ENCODE results near the gene RASA4. TPM values are rescaled to one million over a fixed set of nuclear protein-coding genes. Genes with fewer than 3 reads are reported as not detected.
"Not testable (repeated sequence)": the region's sequence is repeated elsewhere in the genome, so short reads cannot be mapped to it uniquely, and the experiment has no call there.

RASA4 gene
- total RNA-seq, 1 experiment from 2014 or later, result 2.1 TPM

DNA sequence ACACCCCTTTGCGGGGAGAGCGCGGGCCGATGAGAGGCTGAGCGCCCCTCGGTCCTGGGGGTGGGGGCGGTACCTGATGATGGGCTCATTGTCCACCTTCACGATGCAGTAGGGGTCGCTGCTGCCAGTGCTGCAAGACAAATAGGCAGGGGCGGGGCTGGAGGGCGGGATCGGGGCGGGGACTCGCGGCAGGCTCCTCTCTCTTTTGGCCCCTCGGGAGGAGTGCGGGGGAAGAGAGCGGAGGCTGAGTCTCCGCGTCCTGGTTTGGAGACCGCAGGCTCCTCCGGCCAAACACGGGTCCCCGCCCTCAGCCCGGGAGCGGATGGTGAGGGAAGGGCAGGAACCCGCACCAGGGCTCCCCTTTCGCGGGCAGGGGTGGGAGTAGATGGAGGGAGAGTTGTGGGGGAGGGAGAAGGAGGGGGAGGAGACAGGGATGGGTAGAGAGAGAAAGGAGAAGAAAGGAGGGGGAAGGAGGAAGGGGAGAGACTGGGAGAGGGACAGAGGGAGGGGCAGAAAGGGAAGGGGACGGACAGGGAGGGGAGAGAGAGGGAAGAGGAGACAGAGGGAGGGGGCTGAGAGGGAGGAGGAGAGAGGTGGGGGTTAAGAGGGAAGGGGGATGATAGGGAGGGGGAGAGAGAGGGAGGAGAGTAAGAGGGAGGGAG lies 5.4 kb downstream of the RASA4 start:
- H3K36me3 Mint-ChIP-seq (ENCODE audit: insufficient read depth, unreplicated experiment); CTCF ChIA-PET; H3K27ac Mint-ChIP-seq (ENCODE audit: low read depth, unreplicated experiment); POLR2A ChIA-PET; intact Hi-C loops (cut with micrococcal nuclease); H3K27me3 Mint-ChIP-seq (ENCODE audit: insufficient read depth, unreplicated experiment); H3K4me3 Mint-ChIP-seq (ENCODE audit: unreplicated experiment); DNase-seq (ENCODE audit: unreplicated experiment); H3K9me3 Mint-ChIP-seq (ENCODE audit: unreplicated experiment); BruUV-seq (replicated peaks); H3K4me1 Mint-ChIP-seq (ENCODE audit: insufficient read depth, unreplicated experiment): not testable (repeated sequence)

DNA sequence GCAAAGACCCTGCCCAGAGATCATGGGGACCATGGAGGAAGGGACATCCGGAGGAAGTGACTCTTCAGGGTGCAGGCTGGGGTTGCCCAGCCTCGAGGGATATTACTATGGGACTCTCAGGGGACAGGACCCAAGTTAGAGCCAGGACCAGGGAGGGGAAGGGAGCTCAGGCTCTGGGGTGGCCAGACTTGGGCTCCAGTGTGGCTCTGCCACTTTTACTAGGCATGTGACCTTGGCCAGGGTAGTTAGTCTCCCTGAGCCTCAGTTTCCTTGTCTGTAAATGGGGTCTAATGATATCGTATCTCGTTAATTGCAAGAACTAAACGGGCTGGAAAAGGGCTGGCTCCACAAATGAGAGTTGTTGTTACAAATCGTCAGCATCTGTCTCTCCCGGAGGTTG lies 6.1 kb downstream of the RASA4 start:
- intact Hi-C loops (cut with micrococcal nuclease); CTCF ChIA-PET; DNase-seq (ENCODE audit: unreplicated experiment); H3K27ac Mint-ChIP-seq (ENCODE audit: low read depth, unreplicated experiment); H3K4me3 Mint-ChIP-seq (ENCODE audit: unreplicated experiment); H3K36me3 Mint-ChIP-seq (ENCODE audit: insufficient read depth, unreplicated experiment); POLR2A ChIA-PET; H3K4me1 Mint-ChIP-seq (ENCODE audit: insufficient read depth, unreplicated experiment); H3K27me3 Mint-ChIP-seq (ENCODE audit: insufficient read depth, unreplicated experiment); BruUV-seq (replicated peaks); H3K9me3 Mint-ChIP-seq (ENCODE audit: unreplicated experiment): not testable (repeated sequence)

DNA sequence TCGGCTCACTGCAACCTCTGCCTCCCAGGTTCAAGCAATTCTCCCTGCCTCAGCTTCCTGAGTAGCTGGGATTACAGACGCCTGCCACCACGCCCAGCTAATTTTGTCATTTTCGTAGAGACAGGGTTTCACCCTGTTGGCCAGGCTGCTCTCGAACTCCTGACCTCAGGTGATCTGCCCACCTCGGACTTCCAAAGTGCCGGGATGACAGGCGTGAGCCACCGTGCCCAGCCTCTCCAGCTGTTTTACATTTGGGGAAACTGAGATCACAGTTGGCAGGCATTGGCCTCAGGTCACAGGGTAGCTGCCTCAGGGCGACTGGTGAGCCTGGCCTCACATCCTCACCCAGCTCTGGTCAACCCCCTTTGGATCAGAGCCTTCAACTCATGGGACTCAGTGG lies 6.8 kb downstream of the RASA4 start:
- POLR2A ChIA-PET; H3K27me3 Mint-ChIP-seq (ENCODE audit: insufficient read depth, unreplicated experiment); CTCF ChIA-PET; H3K4me1 Mint-ChIP-seq (ENCODE audit: insufficient read depth, unreplicated experiment); H3K36me3 Mint-ChIP-seq (ENCODE audit: insufficient read depth, unreplicated experiment); H3K27ac Mint-ChIP-seq (ENCODE audit: low read depth, unreplicated experiment); H3K4me3 Mint-ChIP-seq (ENCODE audit: unreplicated experiment); H3K9me3 Mint-ChIP-seq (ENCODE audit: unreplicated experiment); BruUV-seq (replicated peaks); intact Hi-C loops (cut with micrococcal nuclease); DNase-seq (ENCODE audit: unreplicated experiment): not testable (repeated sequence)

- H3K27ac Mint-ChIP-seq (ENCODE audit: low read depth, unreplicated experiment); CTCF ChIA-PET; H3K9me3 Mint-ChIP-seq (ENCODE audit: unreplicated experiment); H3K36me3 Mint-ChIP-seq (ENCODE audit: insufficient read depth, unreplicated experiment); BruUV-seq (replicated peaks); POLR2A ChIA-PET; intact Hi-C loops (cut with micrococcal nuclease); DNase-seq (ENCODE audit: unreplicated experiment); H3K27me3 Mint-ChIP-seq (ENCODE audit: insufficient read depth, unreplicated experiment); H3K4me3 Mint-ChIP-seq (ENCODE audit: unreplicated experiment); H3K4me1 Mint-ChIP-seq (ENCODE audit: insufficient read depth, unreplicated experiment): not testable (repeated sequence)
Measured at GRCh38 chr7:102606848-102607247, 9.7 kb downstream of the RASA4 start.

- CTCF ChIA-PET; H3K36me3 Mint-ChIP-seq (ENCODE audit: insufficient read depth, unreplicated experiment); H3K9me3 Mint-ChIP-seq (ENCODE audit: unreplicated experiment); H3K27ac Mint-ChIP-seq (ENCODE audit: low read depth, unreplicated experiment); POLR2A ChIA-PET; BruUV-seq (replicated peaks); H3K4me3 Mint-ChIP-seq (ENCODE audit: unreplicated experiment); DNase-seq (ENCODE audit: unreplicated experiment); H3K4me1 Mint-ChIP-seq (ENCODE audit: insufficient read depth, unreplicated experiment); intact Hi-C loops (cut with micrococcal nuclease); H3K27me3 Mint-ChIP-seq (ENCODE audit: insufficient read depth, unreplicated experiment): not testable (repeated sequence)
Measured at GRCh38 chr7:102604431-102605145, 12.0 kb downstream of the RASA4 start.

DNA sequence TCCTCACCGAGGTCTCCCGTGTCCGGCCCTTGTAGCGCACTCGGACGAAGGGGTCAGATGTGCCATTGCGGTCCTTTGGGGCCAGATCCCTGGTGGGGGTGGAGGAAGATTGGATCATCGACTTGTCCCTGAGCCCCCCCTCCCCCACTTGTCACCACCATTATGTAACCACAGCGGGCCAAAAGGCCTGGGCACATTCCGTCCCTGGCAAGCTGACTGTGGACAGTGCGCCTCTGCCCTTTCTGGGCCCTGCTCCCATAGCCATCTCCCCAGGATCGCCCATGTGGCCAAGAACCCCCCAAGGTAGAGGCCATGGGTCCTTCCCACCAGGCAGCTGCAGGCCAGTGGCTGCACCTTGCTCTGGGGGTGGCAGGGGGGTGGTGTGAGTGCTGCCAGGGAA lies 14.2 kb downstream of the RASA4 start:
- BruUV-seq (replicated peaks); H3K4me1 Mint-ChIP-seq (ENCODE audit: insufficient read depth, unreplicated experiment); DNase-seq (ENCODE audit: unreplicated experiment); H3K27me3 Mint-ChIP-seq (ENCODE audit: insufficient read depth, unreplicated experiment); H3K36me3 Mint-ChIP-seq (ENCODE audit: insufficient read depth, unreplicated experiment); intact Hi-C loops (cut with micrococcal nuclease); POLR2A ChIA-PET; H3K9me3 Mint-ChIP-seq (ENCODE audit: unreplicated experiment); H3K4me3 Mint-ChIP-seq (ENCODE audit: unreplicated experiment); CTCF ChIA-PET; H3K27ac Mint-ChIP-seq (ENCODE audit: low read depth, unreplicated experiment): not testable (repeated sequence)

DNA sequence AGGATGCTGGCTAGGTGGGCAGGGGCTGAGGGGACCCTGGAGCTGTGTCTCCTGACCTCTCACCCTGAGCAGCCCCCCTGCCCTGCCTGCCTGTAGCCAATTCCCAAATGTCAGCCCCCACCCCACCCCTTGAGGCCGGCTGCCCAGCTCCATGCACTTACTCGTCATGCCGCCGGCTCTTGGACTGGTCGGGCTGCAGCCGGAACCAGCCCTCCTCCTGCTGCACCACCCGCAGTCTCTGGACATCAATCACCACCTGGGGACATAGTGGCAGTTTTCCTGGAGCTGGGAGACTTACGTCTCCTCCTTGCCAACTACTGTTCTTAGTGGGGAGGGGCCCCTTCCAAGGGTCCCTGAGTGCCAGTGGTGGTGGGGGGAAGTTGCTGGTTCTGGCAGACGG lies 16.9 kb downstream of the RASA4 start:
- H3K9me3 Mint-ChIP-seq (ENCODE audit: unreplicated experiment); H3K27ac Mint-ChIP-seq (ENCODE audit: low read depth, unreplicated experiment); POLR2A ChIA-PET: not testable (repeated sequence)

GRCh38 chr7:102596036-102596435 lies 20.5 kb downstream of the RASA4 start:
- CTCF ChIA-PET, result not testable (repeated sequence)

More for the DNA sequence above, 16.9 kb downstream of the RASA4 start:
- H3K4me1 Mint-ChIP-seq (ENCODE audit: insufficient read depth, unreplicated experiment); intact Hi-C loops (cut with micrococcal nuclease); H3K36me3 Mint-ChIP-seq (ENCODE audit: insufficient read depth, unreplicated experiment); H3K27me3 Mint-ChIP-seq (ENCODE audit: insufficient read depth, unreplicated experiment); H3K4me3 Mint-ChIP-seq (ENCODE audit: unreplicated experiment); BruUV-seq (replicated peaks); DNase-seq (ENCODE audit: unreplicated experiment); CTCF ChIA-PET: not testable (repeated sequence)

GRCh38 chr7:102593637-102594334 lies 22.8 kb downstream of the RASA4 start:
- H3K27me3 Mint-ChIP-seq (ENCODE audit: insufficient read depth, unreplicated experiment); H3K36me3 Mint-ChIP-seq (ENCODE audit: insufficient read depth, unreplicated experiment); H3K9me3 Mint-ChIP-seq (ENCODE audit: unreplicated experiment); POLR2A ChIA-PET; intact Hi-C loops (cut with micrococcal nuclease); H3K4me3 Mint-ChIP-seq (ENCODE audit: unreplicated experiment); CTCF ChIA-PET; H3K4me1 Mint-ChIP-seq (ENCODE audit: insufficient read depth, unreplicated experiment); H3K27ac Mint-ChIP-seq (ENCODE audit: low read depth, unreplicated experiment); DNase-seq (ENCODE audit: unreplicated experiment); BruUV-seq (replicated peaks): not testable (repeated sequence)

More at GRCh38 chr7:102596036-102596435, 20.5 kb downstream of the RASA4 start:
- H3K27ac Mint-ChIP-seq (ENCODE audit: low read depth, unreplicated experiment); DNase-seq (ENCODE audit: unreplicated experiment); H3K36me3 Mint-ChIP-seq (ENCODE audit: insufficient read depth, unreplicated experiment); BruUV-seq (replicated peaks); intact Hi-C loops (cut with micrococcal nuclease); POLR2A ChIA-PET; H3K4me1 Mint-ChIP-seq (ENCODE audit: insufficient read depth, unreplicated experiment); H3K9me3 Mint-ChIP-seq (ENCODE audit: unreplicated experiment); H3K27me3 Mint-ChIP-seq (ENCODE audit: insufficient read depth, unreplicated experiment); H3K4me3 Mint-ChIP-seq (ENCODE audit: unreplicated experiment): not testable (repeated sequence)

Data from MCF 10A (cell line).